Stimulated activated CD8-positive, alpha-beta memory T cell treated with anti-CD3 and anti-CD28 coated beads, Interleukin-2, amount 100 ng/mL, for 1 hour (primary cell): ENCODE data around the gene CDCA8.
"Not testable (repeated sequence)": the region's sequence is repeated elsewhere in the genome, so short reads cannot be mapped to it uniquely, and the experiment has no call there.

Experiments used
- DNase-seq, 2 donors: peaks; one replicate each; pipeline ENCODE4 v3.0.0-alpha.2; 2020; ENCODE audit warnings: low read depth in 2 of 2

The CDCA8 gene

DNA sequence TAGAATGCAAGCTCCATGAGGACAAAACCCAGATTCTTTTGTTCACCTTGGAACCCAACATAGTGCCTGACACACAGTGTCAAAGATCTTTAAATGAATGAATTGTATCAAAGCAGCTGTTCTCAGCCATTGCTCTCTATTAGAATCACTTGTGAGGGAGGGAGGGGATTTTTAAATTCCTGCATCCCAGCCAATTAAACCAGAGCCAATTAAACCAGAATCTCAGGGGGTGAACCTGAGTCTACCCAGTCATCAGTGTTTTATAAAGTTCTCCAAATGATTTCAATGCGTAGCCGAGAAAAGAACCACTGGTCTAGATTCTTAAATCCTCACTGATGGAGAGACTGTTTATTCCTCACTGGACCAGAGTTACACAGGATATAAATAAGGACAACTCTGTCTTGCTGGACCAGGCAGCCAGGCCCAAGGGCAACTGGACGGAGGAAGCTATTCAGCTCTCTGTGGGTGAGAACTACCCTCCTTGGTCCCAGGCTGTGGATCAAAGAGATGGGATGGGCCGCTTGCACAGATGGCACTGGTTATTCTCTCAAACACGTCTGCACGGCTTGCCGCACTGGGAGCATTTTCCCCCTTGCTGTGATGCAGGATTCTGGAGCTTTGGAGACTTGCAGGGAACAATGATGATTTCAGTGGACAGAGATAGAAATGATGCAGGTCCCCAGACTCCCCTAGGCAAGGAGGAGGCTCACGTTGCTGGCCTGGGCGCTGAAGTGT is 20.0 kb upstream of the CDCA8 start:
- no peak for DNase-seq

DNA sequence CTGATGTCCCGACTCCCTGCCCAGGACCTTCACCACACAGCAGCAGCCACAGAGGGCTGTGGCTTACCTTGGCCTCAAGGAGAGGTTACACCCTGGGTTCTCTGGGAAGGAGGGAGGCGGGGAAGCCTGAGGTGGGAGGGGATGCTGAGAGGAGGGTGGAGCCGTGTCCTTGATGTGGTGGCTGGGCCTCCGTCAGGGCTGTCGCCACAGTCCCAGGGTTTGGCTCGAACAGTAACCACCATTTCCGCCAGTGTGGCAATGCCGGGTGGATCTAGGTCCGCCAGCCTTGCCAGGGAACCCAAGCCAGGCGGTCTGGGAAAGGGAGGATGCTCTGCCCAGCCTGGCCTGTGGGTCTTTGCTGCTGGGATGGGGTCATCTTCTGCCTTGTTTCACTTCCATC is 18.4 kb upstream of the CDCA8 start:
- peak in 1 of 2 donors; percentile 30 for DNase-seq

- DNase-seq = no peak
Measured at GRCh38 chr1:37676281-37677142, 15.8 kb upstream of the CDCA8 start.

DNA sequence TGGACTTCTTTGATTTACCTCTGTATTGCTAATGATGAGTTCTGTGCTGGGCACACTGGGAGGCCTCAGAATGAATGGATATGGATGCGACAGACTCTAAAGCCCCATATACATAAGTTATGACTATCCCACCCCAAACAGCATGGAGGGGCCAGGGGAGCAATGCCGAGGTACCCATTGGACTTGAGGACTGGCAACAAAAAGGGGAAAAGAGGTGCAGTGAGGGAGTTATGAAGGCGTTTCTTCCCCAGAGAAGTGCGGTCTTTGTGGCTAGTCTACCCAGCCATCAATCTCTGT is 15.2 kb upstream of the CDCA8 start:
- DNase-seq = no peak

DNA sequence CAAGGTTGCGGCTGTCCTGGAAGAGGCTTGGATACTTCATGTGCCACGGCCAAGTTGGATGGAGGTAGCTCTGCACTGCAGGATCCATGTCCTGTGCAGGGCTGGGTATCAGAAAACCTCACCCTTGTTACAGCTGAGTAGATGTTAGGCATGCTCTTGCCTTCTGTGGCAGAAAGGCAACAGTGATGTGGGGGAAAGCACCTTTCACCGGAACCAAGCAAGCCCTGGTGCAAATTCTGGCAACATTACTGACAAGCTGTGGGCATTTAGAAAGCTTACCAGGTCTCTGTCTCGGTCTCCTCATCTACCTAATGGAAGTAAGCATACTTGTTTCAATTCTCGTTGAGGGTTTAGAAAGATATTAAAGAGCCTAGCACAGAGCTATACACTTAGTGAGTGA is 14.5 kb upstream of the CDCA8 start:
- no peak for DNase-seq

- no peak for DNase-seq
Measured at GRCh38 chr1:37680933-37681332, 11.4 kb upstream of the CDCA8 start.

DNA sequence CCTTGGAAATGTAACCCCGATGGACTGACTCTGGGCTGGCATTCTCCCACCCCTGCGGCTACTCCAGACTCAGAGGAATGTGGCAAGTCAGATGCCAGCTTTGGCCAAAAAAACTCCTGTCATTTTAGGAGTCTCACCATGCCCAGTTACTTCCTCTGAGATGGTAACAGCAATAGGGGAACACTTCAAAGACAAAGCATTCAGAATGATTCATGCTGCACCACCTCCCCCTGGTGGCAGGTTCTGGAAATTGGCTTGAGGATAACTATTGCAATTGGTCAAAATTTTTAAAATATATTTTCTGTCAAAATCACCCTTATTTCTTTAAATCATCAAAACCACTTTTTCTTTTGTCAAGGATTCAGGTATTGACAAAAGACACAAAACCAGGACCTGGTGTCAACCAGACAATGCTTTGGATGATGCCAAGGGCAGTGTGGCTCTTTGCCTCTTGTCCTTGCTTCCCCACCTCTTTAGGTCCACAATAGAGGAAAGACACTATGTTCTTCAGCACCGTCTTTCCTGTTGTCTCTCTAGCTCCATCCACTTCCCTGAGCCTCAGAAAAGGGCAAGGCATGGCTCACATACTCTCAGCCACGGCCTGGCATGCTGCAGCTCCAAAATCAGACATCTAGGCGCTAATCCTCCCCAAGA is 9.9 kb upstream of the CDCA8 start:
- peak; percentile 49 to 60 for DNase-seq

- not testable (repeated sequence) for DNase-seq
Measured at GRCh38 chr1:37684182-37684581, 8.1 kb upstream of the CDCA8 start.

- DNase-seq = no peak
Measured at GRCh38 chr1:37685722-37686121, 6.6 kb upstream of the CDCA8 start.

GRCh38 chr1:37687764-37688163 is 4.6 kb upstream of the CDCA8 start:
- DNase-seq = not testable (repeated sequence)

GRCh38 chr1:37688926-37689325 is 3.4 kb upstream of the CDCA8 start:
- DNase-seq = no peak

GRCh38 chr1:37691497-37692077 is 729 bp upstream of the CDCA8 start:
- no peak for DNase-seq

DNA sequence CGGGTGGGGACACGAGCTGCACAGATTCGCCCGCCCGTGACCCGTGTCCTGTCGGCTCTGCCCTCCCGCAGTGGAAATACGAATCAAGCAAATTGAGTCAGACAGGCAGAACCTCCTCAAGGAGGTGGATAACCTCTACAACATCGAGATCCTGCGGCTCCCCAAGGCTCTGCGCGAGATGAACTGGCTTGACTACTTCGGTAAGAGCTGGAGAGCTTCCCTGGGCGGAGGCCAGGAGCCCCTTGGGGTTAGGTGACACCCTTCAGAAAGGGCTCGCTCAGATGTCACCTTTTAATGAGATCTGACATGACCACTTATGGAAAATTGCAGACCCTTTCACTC is 489 bp downstream of the CDCA8 start:
- DNase-seq = no peak

DNA sequence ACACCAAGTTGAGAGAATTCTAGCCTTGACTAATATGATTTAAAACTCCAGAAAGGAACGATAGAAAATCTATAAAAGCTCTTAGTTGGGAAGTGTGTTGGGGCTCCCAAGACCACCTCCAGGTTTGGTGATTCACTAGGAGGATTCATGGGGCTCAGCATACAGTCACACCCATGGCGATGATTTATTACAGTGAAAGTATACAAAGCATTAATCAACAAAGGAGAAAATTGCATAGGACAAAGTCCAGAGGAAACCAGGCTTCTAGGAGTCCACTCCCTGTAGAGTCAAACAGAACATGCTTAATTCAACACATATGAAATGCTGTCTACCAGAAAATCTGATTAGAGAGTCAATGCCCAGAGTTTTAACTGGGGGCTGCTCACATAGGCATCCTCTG is 4.8 kb downstream of the CDCA8 start:
- DNase-seq = no peak

DNA sequence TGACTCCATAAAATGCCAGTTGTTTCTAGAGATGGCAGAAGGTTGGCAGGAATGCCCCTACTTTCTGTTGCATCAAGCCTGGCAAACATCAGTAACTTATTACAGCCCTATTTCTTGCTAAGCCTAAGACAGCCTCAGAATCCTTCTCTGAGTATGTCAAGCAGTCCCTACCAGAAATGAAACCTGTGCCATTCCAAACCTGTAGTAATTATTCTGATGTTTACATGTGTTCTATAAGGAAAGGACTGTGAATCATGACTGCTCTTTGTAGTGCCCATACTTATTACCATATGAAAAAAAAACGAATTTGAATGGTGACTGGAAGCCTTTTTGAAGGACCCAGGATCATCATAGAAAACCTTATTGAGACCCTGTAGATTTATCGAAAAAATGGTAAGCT is 5.4 kb downstream of the CDCA8 start:
- no peak for DNase-seq

GRCh38 chr1:37699147-37699546 is 6.8 kb downstream of the CDCA8 start:
- DNase-seq = no peak

DNA sequence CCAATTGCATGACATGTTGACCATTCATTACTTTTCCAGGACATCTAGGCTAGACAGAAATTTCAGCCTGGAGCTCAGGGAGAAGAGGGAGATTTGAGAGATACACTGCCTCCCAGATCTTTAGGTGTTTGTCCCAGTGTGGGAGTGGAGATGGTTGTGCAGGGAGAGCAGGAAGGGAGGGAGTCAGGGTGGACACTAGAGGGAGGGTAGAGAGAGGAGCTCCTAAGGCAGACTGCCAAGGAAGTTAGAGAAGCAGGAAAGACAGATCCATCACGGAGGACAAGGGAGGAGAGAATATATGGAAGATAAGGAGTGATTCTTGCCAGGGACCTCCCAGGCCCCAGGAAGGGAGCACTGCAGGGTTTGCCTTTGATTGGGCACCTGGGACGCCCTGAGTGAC is 8.7 kb downstream of the CDCA8 start:
- no peak for DNase-seq

DNA sequence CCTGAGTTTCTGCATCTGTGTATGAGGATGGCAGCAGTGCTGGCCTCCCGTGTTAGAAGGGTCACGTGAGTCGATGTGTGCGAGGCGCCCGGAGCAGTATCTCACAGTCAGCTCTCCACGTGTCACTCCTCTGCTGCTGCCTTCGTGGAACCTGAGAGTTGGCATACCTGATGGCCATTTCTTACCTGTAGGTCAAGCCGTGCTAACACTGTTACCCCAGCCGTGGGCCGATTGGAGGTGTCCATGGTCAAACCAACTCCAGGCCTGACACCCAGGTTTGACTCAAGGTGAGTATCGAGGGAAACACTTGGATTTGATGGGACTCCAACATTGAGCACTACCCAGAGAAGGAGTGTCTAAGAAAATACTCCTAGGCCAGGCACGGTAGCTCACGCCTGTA is 10.7 kb downstream of the CDCA8 start:
- DNase-seq = no peak

- no peak for DNase-seq
Measured at GRCh38 chr1:37704966-37705365, 12.7 kb downstream of the CDCA8 start.

DNA sequence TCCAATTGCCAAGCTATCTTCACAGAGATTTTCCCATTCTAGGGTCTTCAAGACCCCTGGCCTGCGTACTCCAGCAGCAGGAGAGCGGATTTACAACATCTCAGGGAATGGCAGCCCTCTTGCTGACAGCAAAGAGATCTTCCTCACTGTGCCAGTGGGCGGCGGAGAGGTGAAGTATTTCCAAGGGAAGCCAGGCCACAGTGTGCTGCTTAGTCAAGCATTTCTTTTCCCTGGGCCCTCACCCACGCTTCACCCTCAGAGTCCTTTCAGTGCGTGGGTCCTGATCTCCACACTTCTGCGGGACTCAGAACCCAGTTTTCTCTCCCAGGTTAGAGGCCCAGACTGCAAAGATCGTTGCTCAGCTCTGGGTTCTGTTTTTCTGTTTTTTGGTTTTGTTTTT is 13.1 kb downstream of the CDCA8 start:
- DNase-seq = no peak

- DNase-seq = no peak
Measured at GRCh38 chr1:37708471-37708870, 16.2 kb downstream of the CDCA8 start.

GRCh38 chr1:37714226-37714625 is 21.9 kb downstream of the CDCA8 start:
- DNase-seq = no peak

GRCh38 chr1:37714689-37715088 is 22.4 kb downstream of the CDCA8 start:
- DNase-seq = no peak
